ENCODE data around the gene IFITM2.
"Not testable (repeated sequence)": the region's sequence is repeated elsewhere in the genome, so short reads cannot be mapped to it uniquely, and the experiment has no call there.

GRCh38 chr11:308740-309665 is 1.4 kb downstream of the IFITM2 start:
- not testable (repeated sequence) for TF ChIP-seq EZH2 (IDR thresholded peaks at IDR 0.05; ENCODE audit: low read length)
- TF ChIP-seq, protein P1, sequence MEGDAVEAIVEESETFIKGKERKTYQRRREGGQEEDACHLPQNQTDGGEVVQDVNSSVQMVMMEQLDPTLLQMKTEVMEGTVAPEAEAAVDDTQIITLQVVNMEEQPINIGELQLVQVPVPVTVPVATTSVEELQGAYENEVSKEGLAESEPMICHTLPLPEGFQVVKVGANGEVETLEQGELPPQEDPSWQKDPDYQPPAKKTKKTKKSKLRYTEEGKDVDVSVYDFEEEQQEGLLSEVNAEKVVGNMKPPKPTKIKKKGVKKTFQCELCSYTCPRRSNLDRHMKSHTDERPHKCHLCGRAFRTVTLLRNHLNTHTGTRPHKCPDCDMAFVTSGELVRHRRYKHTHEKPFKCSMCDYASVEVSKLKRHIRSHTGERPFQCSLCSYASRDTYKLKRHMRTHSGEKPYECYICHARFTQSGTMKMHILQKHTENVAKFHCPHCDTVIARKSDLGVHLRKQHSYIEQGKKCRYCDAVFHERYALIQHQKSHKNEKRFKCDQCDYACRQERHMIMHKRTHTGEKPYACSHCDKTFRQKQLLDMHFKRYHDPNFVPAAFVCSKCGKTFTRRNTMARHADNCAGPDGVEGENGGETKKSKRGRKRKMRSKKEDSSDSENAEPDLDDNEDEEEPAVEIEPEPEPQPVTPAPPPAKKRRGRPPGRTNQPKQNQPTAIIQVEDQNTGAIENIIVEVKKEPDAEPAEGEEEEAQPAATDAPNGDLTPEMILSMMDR (optimal IDR thresholded peaks at IDR 0.05 in 1 of 3, IDR thresholded peaks at IDR 0.05 in 1 of 3, conservative IDR thresholded peaks at IDR 0.05 in 1 of 3; ENCODE audit: extremely low read depth in 1 of 3, insufficient read depth in 2 of 3, low read length in 3 of 3) = not testable (repeated sequence)
